ENCODE results near the gene COX4I1. TPM values are rescaled to one million over a fixed set of nuclear protein-coding genes. Genes with fewer than 3 reads are reported as not detected.

The COX4I1 gene
- total and polyA plus RNA-seq, 2 of the 8 experiments (the other 6 are each of a cell fraction or from before 2014, with no cell fraction given): 507 to 707 TPM

DNA sequence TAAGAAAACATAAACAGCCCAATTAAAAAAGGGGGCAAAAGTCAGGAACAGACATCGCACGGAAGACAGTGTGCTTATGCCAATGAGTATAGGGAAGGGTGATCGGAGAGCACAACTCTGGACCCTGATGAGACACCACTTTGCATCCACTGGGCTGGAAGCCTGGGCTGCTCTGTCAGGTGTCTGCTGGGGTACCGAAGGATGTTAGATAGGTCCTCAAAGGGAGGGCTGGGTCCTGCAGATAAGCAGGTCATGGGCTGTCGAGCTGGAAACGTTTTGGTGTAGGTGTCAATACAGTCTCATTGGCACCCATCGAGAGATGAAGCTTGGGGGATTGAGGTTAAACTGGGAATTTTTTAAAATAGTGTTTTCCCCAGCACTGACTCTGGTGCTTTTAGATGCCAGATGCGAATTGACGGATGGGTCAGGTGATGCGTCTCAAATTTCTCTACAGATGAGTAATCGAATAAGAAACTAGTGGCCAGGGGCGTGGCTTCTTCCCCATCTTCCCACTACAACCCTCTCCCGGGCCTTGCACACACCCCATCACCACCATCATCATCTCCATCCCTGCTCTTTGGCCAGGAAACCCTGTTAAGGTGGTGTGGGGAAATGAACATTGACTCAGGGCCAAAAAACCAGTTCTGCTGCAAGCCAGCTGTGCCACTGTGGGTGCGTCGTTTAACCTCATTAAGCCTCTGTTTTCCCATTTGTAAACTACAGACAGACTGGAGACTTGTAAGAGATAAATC lies 51.7 kb downstream of the COX4I1 start:
- Histone ChIP-seq H3K4ac (replicated peaks; ENCODE audit: insufficient read length, low read depth, low read length) (no peak overlapping the region), H2BK120ac (replicated peaks; ENCODE audit: low read depth, low read length) (no peak overlapping the region), H3K9me3 (ENCODE audit: insufficient read depth in 2 of 2, low read depth in 1 of 2, low read length in 1 of 2) (no peaks in the 10 kb centered on the region; a peak in 1 of 4 replicates), H3K14ac (ENCODE audit: insufficient read length) (no peak overlapping the region), H3K79me2 (ENCODE audit: control insufficient read depth in 1 of 2, insufficient read depth in 2 of 2, low read length in 2 of 2) (no peaks in the 10 kb centered on the region), H3K9ac (replicated peaks in 1 of 4; ENCODE audit: extremely low read depth in 1 of 4, low read depth in 3 of 4, low read length in 3 of 4) (no peak overlapping the region), H4K5ac (ENCODE audit: insufficient read length, low read depth, low read length) (no peak overlapping the region), H3K27me3 (replicated peaks in 1 of 4; ENCODE audit: control insufficient read depth in 3 of 4, extremely low read depth in 1 of 4, insufficient read depth in 3 of 4, low read length in 3 of 4) (no peaks in the 10 kb centered on the region; a peak in 1 of 7 replicates), H2BK20ac (ENCODE audit: low read length) (no peak overlapping the region), H4K91ac (replicated peaks; ENCODE audit: insufficient read length, low read length) (no peak overlapping the region), H3K4me2 (ENCODE audit: insufficient read depth in 1 of 2, low read depth in 2 of 2, low read length in 2 of 2) (no peak overlapping the region), H3K56ac (replicated peaks; ENCODE audit: insufficient read length, low read depth, low read length) (no peak overlapping the region), H2BK5ac (ENCODE audit: low read depth, low read length) (no peak overlapping the region), H3K18ac (ENCODE audit: extremely low read depth, low read length) (no peak overlapping the region), H3K4me3 (ENCODE audit: extremely low read depth in 1 of 4, insufficient read depth in 2 of 4, low read depth in 3 of 4, low read length in 4 of 4) (no peak overlapping the region), H4K20me1 (replicated peaks in 1 of 2; ENCODE audit: control insufficient read depth in 1 of 2, insufficient read depth in 2 of 2, low read length in 2 of 2) (no peaks in the 10 kb centered on the region), H2BK15ac (ENCODE audit: low read length) (no peak overlapping the region), H3K23me2 (ENCODE audit: low read depth, low read length) (no peaks in the 10 kb centered on the region), H3K36me3 (ENCODE audit: control insufficient read depth in 2 of 4, insufficient read depth in 4 of 4, low read length in 3 of 4) (no peaks in the 10 kb centered on the region), H2BK12ac (ENCODE audit: low read depth, low read length) (no peak overlapping the region), H3K4me1 (replicated peaks in 1 of 4; ENCODE audit: control insufficient read depth in 3 of 4, insufficient read depth in 4 of 4, low read length in 3 of 4) (no peaks in the 10 kb centered on the region), H2AFZ (ENCODE audit: low read length) (no peak overlapping the region), H3K27ac (ENCODE audit: low read depth, low read length) (no peak overlapping the region), H3K79me1 (ENCODE audit: low read depth, low read length) (no peaks in the 10 kb centered on the region), H4K8ac (ENCODE audit: extremely low read depth, insufficient read depth, low read length) (peak overlapping the region; percentile 38; the same call in 1 of the 2 replicates), H2AK5ac (ENCODE audit: low read depth, low read length) (no peak overlapping the region), H3K23ac (ENCODE audit: insufficient read length) (no peak overlapping the region)
- WGBS, 2 experiments (ENCODE audit: extremely low coverage in 1 of 2, insufficient coverage in 1 of 2, insufficient read length in 1 of 2, insufficient replicate concordance in 2 of 2, low coverage in 1 of 2, low lambda C conversion rate in 2 of 2, missing lambda C conversion rate in 1 of 2): 87% methylated on average over 15 of the region's 15 CpGs; no CpG with 5 or more reads in 1 of the 2 experiments
- DNase-seq (ENCODE audit: low read depth in 1 of 2, low spot score in 2 of 2): no peak
- no peak for FAIRE-seq
- CTCF ChIA-PET (ENCODE audit: partially characterized antibody): interaction anchor here (0.6 to 4.5 kb wide), 2 partner anchors 30 to 32 kb away, joined by 3 to 15 read pairs; no protein-coding TSS in a partner anchor
- POLR2A ChIA-PET (ENCODE audit: partially characterized antibody): no interaction called here
- TF ChIP-seq SP2 (IDR thresholded peaks at IDR 0.05; ENCODE audit: low read length) (no peak), PHF8 (conservative IDR thresholded peaks at IDR 0.05; ENCODE audit: low read depth, low read length) (no peak), TAF7 (optimal IDR thresholded peaks at IDR 0.05; ENCODE audit: borderline replicate concordance, low read depth, low read length) (no peak), RFX5 (IDR thresholded peaks at IDR 0.05; ENCODE audit: borderline replicate concordance, low read depth, low read length) (no peak), CBX5 (IDR thresholded peaks at IDR 0.05; ENCODE audit: low read depth, low read length) (no peak), KDM5A (IDR thresholded peaks at IDR 0.05; ENCODE audit: low read length) (no peak), POLR2A (IDR thresholded peaks at IDR 0.05; ENCODE audit: control extremely low read depth in 1 of 2, low read depth in 2 of 2, low read length in 2 of 2) (no peak), GTF2F1 (IDR thresholded peaks at IDR 0.05; ENCODE audit: borderline replicate concordance, low read depth, low read length) (no peak), POU5F1 (IDR thresholded peaks at IDR 0.05; ENCODE audit: low read depth, low read length) (no peak), SAP30 (IDR thresholded peaks at IDR 0.05; ENCODE audit: insufficient read depth, insufficient replicate concordance, low read length) (no peak), FOSL1 (IDR thresholded peaks at IDR 0.05; ENCODE audit: insufficient read depth, low read depth, low read length) (no peak), HDAC6 (IDR thresholded peaks at IDR 0.05; ENCODE audit: low read depth, low read length) (no peak), JUN (IDR thresholded peaks at IDR 0.05; ENCODE audit: low read depth, low read length) (no peak), CHD2 (IDR thresholded peaks at IDR 0.05; ENCODE audit: low read length) (no peak)
